SK-N-SH (cell line): Measurements from ENCODE around the gene SPRR2B. TPM values are rescaled to one million over a fixed set of nuclear protein-coding genes. Genes with fewer than 3 reads are reported as not detected.

Experiments used
- CTCF ChIA-PET: fragments of 300-600, 350-600 bp; formaldehyde crosslinking; extraction: SDS; loops from one replicate; lab custom pipeline; 2021; lab: Yijun Ruan, JAX
- POLR2A ChIA-PET: fragments of 350-600 bp; sonication (Branson Sonifier 250); formaldehyde crosslinking; extraction: SDS; loops from one replicate; lab custom pipeline; 2020; ENCODE audit warnings: antibody characterized with exemption, inconsistent platforms; lab: Yijun Ruan, JAX
- DNase-seq: peaks from one replicate; pipeline ENCODE4 v3.0.0; 2012
- H2AFZ ChIP-seq: fragments of 200-600 bp; sonication (generic); 2 replicates; pipeline ENCODE4 v1.8.1; 2016; ENCODE audit warnings: antibody characterized with exemption, mild to moderate bottlenecking, low read depth
- H3F3A ChIP-seq: fragments of 200-600 bp; sonication (generic); replicated peaks from 2 replicates; pipeline ENCODE3; 2016; ENCODE audit warnings: antibody characterized with exemption, mild to moderate bottlenecking; ENCODE audit not compliant: insufficient read depth
- H3K27ac ChIP-seq, 2 experiments: fragments of 200-500 bp in 1 of 2; fragments of 200-600 bp in 1 of 2; sonication (Bioruptor generic) in 1 of 2; sonication (generic), shearing (Covaris generic) in 1 of 2; 2 replicates each; pipeline versions ENCODE4 v1.5.1 to v1.6.1; 2014 to 2016; ENCODE audit warnings: low read depth in 2 of 2, inconsistent platforms in 1 of 2, low read length in 1 of 2, mild to moderate bottlenecking in 1 of 2, mixed read lengths in 1 of 2
- H3K27me3 ChIP-seq: fragments of 200-600 bp; sonication (generic), shearing (Covaris generic); 2 replicates; pipeline ENCODE4 v1.6.1; 2016; ENCODE audit warnings: mixed run types; ENCODE audit not compliant: insufficient read depth
- H3K36me3 ChIP-seq, 2 experiments: fragments of 200-500 bp in 1 of 2; fragments of 200-600 bp in 1 of 2; sonication (Bioruptor generic) in 1 of 2; sonication (generic) in 1 of 2; replicated peaks in 1 of 2; 2 replicates each; pipeline versions ENCODE3 to v1.5.1; 2014 to 2016; ENCODE audit warnings: low read length in 1 of 2, mild to moderate bottlenecking in 1 of 2; ENCODE audit not compliant: insufficient read depth in 2 of 2, control insufficient read depth in 1 of 2
- H3K4me1 ChIP-seq, 2 experiments: fragments of 200-500 bp in 1 of 2; fragments of 200-600 bp in 1 of 2; sonication (Bioruptor generic) in 1 of 2; sonication (generic), shearing (Covaris generic) in 1 of 2; 2 replicates each; pipeline versions ENCODE4 v1.5.1 to v1.6.1; 2014 to 2016; ENCODE audit warnings: low read depth in 1 of 2, low read length in 1 of 2, mixed run types in 1 of 2; ENCODE audit not compliant: insufficient read depth in 2 of 2, control insufficient read depth in 1 of 2
- H3K4me2 ChIP-seq: fragments of 200-600 bp; sonication (generic), shearing (Covaris generic); 2 replicates; pipeline ENCODE4 v1.6.1; 2017; ENCODE audit warnings: mixed run types
- H3K4me3 ChIP-seq, 2 experiments: fragments of 200-500 bp in 1 of 2; fragments of 200-600 bp in 1 of 2; sonication (Bioruptor generic) in 1 of 2; sonication (generic), shearing (Covaris generic) in 1 of 2; 2 replicates each; pipeline versions ENCODE4 v1.5.1 to v1.8.1; 2014 to 2016; ENCODE audit warnings: low read depth in 2 of 2, inconsistent platforms in 1 of 2, low read length in 1 of 2, mild to moderate bottlenecking in 1 of 2, mixed read lengths in 1 of 2, moderate library complexity in 1 of 2
- H3K79me2 ChIP-seq: fragments of 200-600 bp; sonication (generic); 2 replicates; pipeline ENCODE4 v1.8.1; 2017; ENCODE audit warnings: mild to moderate bottlenecking; ENCODE audit not compliant: insufficient read depth
- H3K9ac ChIP-seq: fragments of 200-600 bp; sonication (generic); 2 replicates; pipeline ENCODE4 v1.6.1; 2017; ENCODE audit warnings: mixed run types
- H3K9me2 ChIP-seq: fragments of 200-600 bp; sonication (generic); 2 replicates; pipeline ENCODE4 v1.6.1; 2017; ENCODE audit warnings: mixed run types
- H3K9me3 ChIP-seq: fragments of 200-600 bp; sonication (generic); 2 replicates; pipeline ENCODE4 v1.6.1; 2017; ENCODE audit warnings: mixed run types, mild to moderate bottlenecking, moderate library complexity
- H4K20me1 ChIP-seq: fragments of 200-600 bp; sonication (generic); 2 replicates; pipeline ENCODE4 v1.6.1; 2017; ENCODE audit warnings: mild to moderate bottlenecking, mixed run types; ENCODE audit not compliant: insufficient read depth
- ELF1 ChIP-seq: IDR thresholded peaks from 2 replicates; pipeline ENCODE4 v1.4.0; 2012
- EP300 ChIP-seq, 2 experiments: IDR thresholded peaks; 2 replicates each; pipeline versions ENCODE4 v1.4.0 to v1.6.1; 2012; ENCODE audit warnings: borderline replicate concordance in 1 of 2, low read depth in 1 of 2, low read length in 1 of 2
- EZH2phosphoT487 ChIP-seq: fragments of 200-600 bp; sonication (generic); IDR thresholded peaks from 2 replicates; pipeline ENCODE4 v1.6.1; 2017; ENCODE audit warnings: low read depth, mixed run types, mild to moderate bottlenecking, antibody characterized with exemption, moderate library complexity, borderline replicate concordance
- GABPA ChIP-seq: IDR thresholded peaks from 2 replicates; pipeline ENCODE4 v1.4.0; 2012; ENCODE audit warnings: low read depth, mild to moderate bottlenecking
- GATA2 ChIP-seq: sonication (generic); formaldehyde crosslinking; IDR thresholded peaks from 2 replicates; pipeline ENCODE4 v1.5.0; 2020; ENCODE audit warnings: mild to moderate bottlenecking, missing genetic modification reagents
- IRF3 ChIP-seq: fragments of 150-350 bp; IDR thresholded peaks from 2 replicates; pipeline ENCODE4 v1.6.1; 2016; ENCODE audit warnings: mild to moderate bottlenecking, low read depth, low read length
- JUND ChIP-seq: IDR thresholded peaks from 2 replicates; pipeline ENCODE4 v1.4.0; 2012
- MXI1 ChIP-seq: IDR thresholded peaks from 2 replicates; pipeline ENCODE4 v1.6.1; 2012; ENCODE audit warnings: mild to moderate bottlenecking, low read depth, low read length, improper control_type of control experiment
- NFIC ChIP-seq: IDR thresholded peaks from 2 replicates; pipeline ENCODE4 v1.4.0; 2012; ENCODE audit warnings: borderline replicate concordance
- NRF1 ChIP-seq: IDR thresholded peaks from 2 replicates; pipeline ENCODE4 v1.6.1; 2012; ENCODE audit warnings: low read depth, mild to moderate bottlenecking, low read length
- PBX3 ChIP-seq: IDR thresholded peaks from 2 replicates; pipeline ENCODE4; 2012
- RAD21 ChIP-seq: IDR thresholded peaks from 2 replicates; pipeline ENCODE4 v1.6.1; 2012; ENCODE audit warnings: mild to moderate bottlenecking, low read length
- RFX5 ChIP-seq: IDR thresholded peaks from 2 replicates; pipeline ENCODE4 v1.6.1; 2012; ENCODE audit warnings: mild to moderate bottlenecking, improper control_type of control experiment, low read length
- RXRA ChIP-seq: IDR thresholded peaks from 2 replicates; pipeline ENCODE4 v1.4.0; 2012; ENCODE audit warnings: low read depth, mild to moderate bottlenecking, borderline replicate concordance
- TAF1 ChIP-seq: IDR thresholded peaks from 2 replicates; pipeline ENCODE4 v1.6.1; 2012; ENCODE audit warnings: low read depth, mild to moderate bottlenecking, low read length, moderate library complexity, borderline replicate concordance
- USF1 ChIP-seq: IDR thresholded peaks from 2 replicates; pipeline ENCODE4 v1.4.0; 2012; ENCODE audit warnings: low read depth, borderline replicate concordance
- USF2 ChIP-seq: fragments of 150-350 bp; IDR thresholded peaks from 2 replicates; pipeline ENCODE4 v1.6.1; 2017; ENCODE audit warnings: antibody characterized with exemption, low read length, low read depth, borderline replicate concordance
- YY1 ChIP-seq: IDR thresholded peaks from 2 replicates; pipeline ENCODE4 v1.4.0; 2012; ENCODE audit warnings: low read depth, mild to moderate bottlenecking
- ZBTB33 ChIP-seq: IDR thresholded peaks from 2 replicates; pipeline ENCODE4 v1.4.0; 2012; ENCODE audit warnings: low read depth, borderline replicate concordance
- WGBS: methylation state at CpG from one replicate; pipeline ENCODE4 v1.1.6; 2017; ENCODE audit warnings: low lambda C conversion rate; 5-methylcytosine and 5-hydroxymethylcytosine counted together
- polyA plus RNA-seq, 3 experiments: library from polyadenylated mRNA; depleted of rRNA; stranded (reverse); fragments of >200 nt; gene quantifications; 2 replicates each; pipeline ENCODE4 v1.2.3, GENCODE V29; 2012

Gene SPRR2B
- polyA plus RNA-seq, 1 of the 3 experiments (the other 2 are of a cell fraction) = not detected

GRCh38 chr1:153025797-153026196 is 45.6 kb downstream of the SPRR2B start:
- POLR2A ChIA-PET = no interaction called here
- Histone ChIP-seq H3K27ac (no peak overlapping the region), H4K20me1 (no peaks in the 10 kb centered on the region), H3K4me2 (no peak overlapping the region), H3K27me3 (no peaks in the 10 kb centered on the region; the same call in 1 of the 2 replicates), H3K9me2 (no peaks in the 10 kb centered on the region), H2AFZ (no peak overlapping the region), H3K9me3 (no peaks in the 10 kb centered on the region), H3K79me2 (no peaks in the 10 kb centered on the region), H3K4me1 (no peaks in the 10 kb centered on the region), H3K9ac (no peak overlapping the region), H3K4me3 (no peak overlapping the region), H3K36me3 (no peaks in the 10 kb centered on the region), H3F3A (no peaks in the 10 kb centered on the region)
- whole genome bisulfite sequencing = 0% methylated on average over 1 of the region's 1 CpG
- no peak for TF ChIP-seq RXRA
- TF ChIP-seq TAF1 = no peak
- TF ChIP-seq GATA2 (CRISPR knock-in tag) = no peak
- TF ChIP-seq NRF1 = no peak
- TF ChIP-seq NFIC = no peak
- TF ChIP-seq ELF1 = no peak
- no peak for TF ChIP-seq ZBTB33
- TF ChIP-seq IRF3 = no peak
- no peak for TF ChIP-seq GABPA
- no peak for TF ChIP-seq USF2
- TF ChIP-seq RAD21 = no peak
- no peak for TF ChIP-seq EP300 (IDR thresholded peaks at IDR 0.05; ENCODE audit: borderline replicate concordance in 1 of 2, low read depth in 1 of 2, low read length in 1 of 2)
- no peak for TF ChIP-seq RFX5
- TF ChIP-seq EZH2phosphoT487 = no peak
- CTCF ChIA-PET = no interaction called here
- no peak for DNase-seq

- Histone ChIP-seq H3K79me2 (no peaks in the 10 kb centered on the region), H4K20me1 (no peaks in the 10 kb centered on the region), H3K9me2 (no peaks in the 10 kb centered on the region), H2AFZ (no peak overlapping the region), H3K4me1 (no peaks in the 10 kb centered on the region), H3K36me3 (no peaks in the 10 kb centered on the region), H3F3A (no peaks in the 10 kb centered on the region), H3K4me3 (no peak overlapping the region), H3K27ac (no peak overlapping the region), H3K4me2 (no peak overlapping the region), H3K9me3 (no peaks in the 10 kb centered on the region), H3K9ac (no peak overlapping the region), H3K27me3 (no peaks in the 10 kb centered on the region; the same call in 1 of the 2 replicates)
- POLR2A ChIA-PET = no interaction called here
- 0% methylated on average over 1 of the region's 1 CpG for WGBS
- CTCF ChIA-PET = no interaction called here
- no peak for DNase-seq
- no peak for TF ChIP-seq GABPA
- TF ChIP-seq PBX3 = no peak
- no peak for TF ChIP-seq IRF3
- TF ChIP-seq USF1 = no peak
- TF ChIP-seq MXI1 = no peak
- no peak for TF ChIP-seq YY1
- no peak for TF ChIP-seq JUND
- no peak for TF ChIP-seq USF2
- no peak for TF ChIP-seq RXRA
- TF ChIP-seq GATA2 (CRISPR knock-in tag) = no peak
- TF ChIP-seq, all 33 proteins: peak for 0
Measured at GRCh38 chr1:153024413-153024812, 47.0 kb downstream of the SPRR2B start.
